CD4-positive, CD25-positive, alpha-beta regulatory T cell (primary cell): Measurements from ENCODE around the gene SORCS3. TPM values are rescaled to one million over a fixed set of nuclear protein-coding genes. Genes with fewer than 3 reads are reported as not detected.

Source experiments
- ATAC-seq, 2 donors: fragments of 150-1000 bp; cut with Tn5 transposase; one replicate each; pipeline ENCODE4 v1.10.0; 2021; ENCODE audit warnings: low read depth in 2 of 2, moderate number of reproducible peaks in 2 of 2, moderate library complexity in 1 of 2
- DNase-seq, 3 donors: peaks; one replicate each; pipeline versions ENCODE4 v3.0.0 to v3.0.0-alpha.2; 2012 to 2022; ENCODE audit warnings: mixed read lengths in 1 of 3
- H3K27ac ChIP-seq: one replicate; pipeline ENCODE4 v1.7.0; 2013; ENCODE audit warnings: mild to moderate bottlenecking, low read length; ENCODE audit not compliant: insufficient read depth, poor library complexity, severe bottlenecking
- H3K27me3 ChIP-seq: one replicate; pipeline ENCODE4 v1.7.0; 2013; ENCODE audit warnings: low read length; ENCODE audit not compliant: control insufficient read depth, insufficient read depth
- H3K36me3 ChIP-seq: one replicate; pipeline ENCODE4 v1.7.0; 2013; ENCODE audit warnings: mild to moderate bottlenecking, low read length, moderate library complexity; ENCODE audit not compliant: control insufficient read depth, insufficient read depth
- H3K4me1 ChIP-seq: 2 replicates; pipeline ENCODE4 v1.7.0; 2013; ENCODE audit warnings: mild to moderate bottlenecking, low read length; ENCODE audit not compliant: insufficient read depth, control insufficient read depth, poor library complexity, severe bottlenecking
- H3K4me3 ChIP-seq: one replicate; pipeline ENCODE4 v1.7.0; 2013; ENCODE audit warnings: low read depth, mild to moderate bottlenecking, low read length, moderate library complexity
- H3K9me3 ChIP-seq, 2 experiments: 1 replicate in 1 of 2; 2 replicates in 1 of 2; pipeline ENCODE4 v1.7.0; 2013; ENCODE audit warnings: low read length in 2 of 2, mild to moderate bottlenecking in 1 of 2, moderate library complexity in 1 of 2; ENCODE audit not compliant: control insufficient read depth in 2 of 2
- H3K27ac Mint-ChIP-seq, 3 donors: one replicate each; pipeline ENCODE4 v1.8.0; 2020 to 2022; ENCODE audit warnings: mild to moderate bottlenecking in 3 of 3, mixed read lengths in 3 of 3, moderate library complexity in 2 of 3
- H3K27me3 Mint-ChIP-seq: one replicate; pipeline ENCODE4 v1.8.0; 2022; ENCODE audit warnings: mild to moderate bottlenecking, mixed read lengths
- H3K36me3 Mint-ChIP-seq: one replicate; pipeline ENCODE4 v1.8.0; 2020; ENCODE audit warnings: mixed read lengths
- H3K4me1 Mint-ChIP-seq, 4 donors: one replicate each; pipeline ENCODE4 v1.8.0; 2020 to 2022; ENCODE audit warnings: mixed read lengths in 4 of 4, mild to moderate bottlenecking in 1 of 4
- H3K4me3 Mint-ChIP-seq, 4 donors: one replicate each; pipeline ENCODE4 v1.8.0; 2020 to 2022; ENCODE audit warnings: mild to moderate bottlenecking in 4 of 4, mixed read lengths in 4 of 4, moderate library complexity in 3 of 4
- H3K9me3 Mint-ChIP-seq, 7 donors: one replicate each; pipeline ENCODE4 v1.8.0; 2020 to 2022; ENCODE audit warnings: mixed read lengths in 7 of 7, mild to moderate bottlenecking in 3 of 7, moderate library complexity in 2 of 7
- polyA plus RNA-seq, 4 donors: library from polyadenylated mRNA; unstranded; fragments of 300-500 nt; fragmentation: Illumina TruSeq; gene quantifications; one replicate each; pipeline ENCODE4 v1.2.3, GENCODE V29; 2021
- total RNA-seq: library from RNA; stranded (reverse); gene quantifications from one replicate; pipeline ENCODE4 v1.2.3, GENCODE V29; 2022

SORCS3 gene
- total and polyA plus RNA-seq, 5 donors from 2014 or later: 0.35 TPM; not detected in 4

GRCh38 chr10:104834580-104834979 lies 193.5 kb downstream of the SORCS3 start:
- no peak overlapping the region for H3K4me3 ChIP-seq
- H3K9me3 Mint-ChIP-seq: peaks cover 0 to 3% (median 0%) of the 10 kb centered on the region in 7 donors
- H3K9me3 ChIP-seq: no peaks in the 10 kb centered on the region
- no peak overlapping the region for H3K4me3 Mint-ChIP-seq
- no peaks in the 10 kb centered on the region for H3K36me3 Mint-ChIP-seq
- H3K4me1 ChIP-seq: no peaks in the 10 kb centered on the region
- no peak for DNase-seq
- ATAC-seq: no peak
- H3K4me1 Mint-ChIP-seq: no peaks in the 10 kb centered on the region
- no peak overlapping the region for H3K27ac ChIP-seq
- H3K27me3 ChIP-seq: no peaks in the 10 kb centered on the region
- no peak overlapping the region for H3K27ac Mint-ChIP-seq
- no peaks in the 10 kb centered on the region for H3K27me3 Mint-ChIP-seq
- H3K36me3 ChIP-seq: no peaks in the 10 kb centered on the region

- Histone ChIP-seq H3K36me3 (no peaks in the 10 kb centered on the region), H3K9me3 (no peaks in the 10 kb centered on the region), H3K4me3 (no peak overlapping the region), H3K4me1 (no peaks in the 10 kb centered on the region), H3K27ac (no peak overlapping the region), H3K27me3 (no peaks in the 10 kb centered on the region)
- DNase-seq (no peak), ATAC-seq (no peak)
- Mint-ChIP-seq H3K27ac (no peak overlapping the region), H3K36me3 (no peaks in the 10 kb centered on the region), H3K4me3 (no peak overlapping the region), H3K4me1 (no peaks in the 10 kb centered on the region), H3K9me3 (peaks cover 0 to 4% (median 0%) of the 10 kb centered on the region in 7 donors), H3K27me3 (no peaks in the 10 kb centered on the region)
Measured at GRCh38 chr10:104835422-104835821, 194.3 kb downstream of the SORCS3 start.

GRCh38 chr10:104842704-104843103 lies 201.6 kb downstream of the SORCS3 start:
- peaks cover 0 to 5% (median 0%) of the 10 kb centered on the region in 7 donors for H3K9me3 Mint-ChIP-seq
- no peak for ATAC-seq
- DNase-seq: no peak
- Histone ChIP-seq H3K36me3 (no peaks in the 10 kb centered on the region), H3K9me3 (no peaks in the 10 kb centered on the region), H3K4me3 (no peak overlapping the region), H3K4me1 (no peaks in the 10 kb centered on the region), H3K27me3 (no peaks in the 10 kb centered on the region), H3K27ac (no peak overlapping the region)
- no peak overlapping the region for H3K4me3 Mint-ChIP-seq
- no peaks in the 10 kb centered on the region for H3K27me3 Mint-ChIP-seq
- H3K4me1 Mint-ChIP-seq: no peaks in the 10 kb centered on the region
- H3K27ac Mint-ChIP-seq: no peak overlapping the region
- no peaks in the 10 kb centered on the region for H3K36me3 Mint-ChIP-seq

- Histone ChIP-seq H3K4me1 (no peaks in the 10 kb centered on the region), H3K9me3 (no peaks in the 10 kb centered on the region), H3K27ac (no peak overlapping the region), H3K4me3 (no peak overlapping the region), H3K36me3 (no peaks in the 10 kb centered on the region), H3K27me3 (no peaks in the 10 kb centered on the region)
- no peaks in the 10 kb centered on the region for H3K36me3 Mint-ChIP-seq
- no peak overlapping the region for H3K4me3 Mint-ChIP-seq
- DNase-seq (no peak), ATAC-seq (no peak)
- H3K9me3 Mint-ChIP-seq: peaks cover 0 to 5% (median 0%) of the 10 kb centered on the region in 7 donors
- H3K27me3 Mint-ChIP-seq: no peaks in the 10 kb centered on the region
- no peak overlapping the region for H3K27ac Mint-ChIP-seq
- no peaks in the 10 kb centered on the region for H3K4me1 Mint-ChIP-seq
Measured at GRCh38 chr10:104844073-104844472, 203.0 kb downstream of the SORCS3 start.

GRCh38 chr10:104850023-104850422 lies 208.9 kb downstream of the SORCS3 start:
- H3K27ac Mint-ChIP-seq: no peak overlapping the region
- DNase-seq: no peak
- no peaks in the 10 kb centered on the region for H3K9me3 ChIP-seq
- no peak overlapping the region for H3K4me3 ChIP-seq
- H3K27me3 ChIP-seq: no peaks in the 10 kb centered on the region
- no peak for ATAC-seq
- no peaks in the 10 kb centered on the region for H3K36me3 ChIP-seq
- no peak overlapping the region for H3K4me3 Mint-ChIP-seq
- H3K27me3 Mint-ChIP-seq: peaks cover 4% of the 10 kb centered on the region
- H3K27ac ChIP-seq: no peak overlapping the region
- no peaks in the 10 kb centered on the region for H3K4me1 ChIP-seq
- peaks cover 0 to under 1% (median 0%) of the 10 kb centered on the region in 7 donors for H3K9me3 Mint-ChIP-seq
- no peaks in the 10 kb centered on the region for H3K36me3 Mint-ChIP-seq
- no peaks in the 10 kb centered on the region for H3K4me1 Mint-ChIP-seq

- H3K27me3 Mint-ChIP-seq: no peaks in the 10 kb centered on the region
- H3K36me3 Mint-ChIP-seq: no peaks in the 10 kb centered on the region
- H3K27me3 ChIP-seq: no peaks in the 10 kb centered on the region
Measured at GRCh38 chr10:104867966-104868598, 227.0 kb downstream of the SORCS3 start.

GRCh38 chr10:104872691-104873090 lies 231.6 kb downstream of the SORCS3 start:
- no peaks in the 10 kb centered on the region for H3K27me3 ChIP-seq
- no peaks in the 10 kb centered on the region for H3K36me3 ChIP-seq
- no peak for DNase-seq
- H3K36me3 Mint-ChIP-seq: no peaks in the 10 kb centered on the region
- peaks cover 0 to 1% (median 0%) of the 10 kb centered on the region in 7 donors for H3K9me3 Mint-ChIP-seq
- H3K4me1 ChIP-seq: no peaks in the 10 kb centered on the region
- H3K9me3 ChIP-seq: no peaks in the 10 kb centered on the region
- no peaks in the 10 kb centered on the region for H3K27me3 Mint-ChIP-seq
- no peak overlapping the region for H3K27ac Mint-ChIP-seq
- H3K4me1 Mint-ChIP-seq: no peaks in the 10 kb centered on the region
- ATAC-seq: no peak
- H3K4me3 ChIP-seq: no peak overlapping the region
- H3K27ac ChIP-seq: no peak overlapping the region
- H3K4me3 Mint-ChIP-seq: no peak overlapping the region

More at GRCh38 chr10:104867966-104868598, 227.0 kb downstream of the SORCS3 start:
- Histone ChIP-seq H3K9me3 (no peaks in the 10 kb centered on the region), H3K4me1 (no peaks in the 10 kb centered on the region), H3K36me3 (no peaks in the 10 kb centered on the region), H3K4me3 (no peak overlapping the region), H3K27ac (no peak overlapping the region)
- H3K27ac Mint-ChIP-seq: no peak overlapping the region
- no peak overlapping the region for H3K4me3 Mint-ChIP-seq
- DNase-seq: no peak
- H3K4me1 Mint-ChIP-seq: no peaks in the 10 kb centered on the region
- ATAC-seq: no peak
- H3K9me3 Mint-ChIP-seq: peaks cover 0 to 2% (median 0%) of the 10 kb centered on the region in 7 donors

GRCh38 chr10:104873161-104873560 lies 232.1 kb downstream of the SORCS3 start:
- no peaks in the 10 kb centered on the region for H3K4me1 ChIP-seq
- H3K4me3 ChIP-seq: no peak overlapping the region
- no peaks in the 10 kb centered on the region for H3K9me3 ChIP-seq
- Mint-ChIP-seq H3K27me3 (no peaks in the 10 kb centered on the region), H3K27ac (no peak overlapping the region), H3K36me3 (no peaks in the 10 kb centered on the region), H3K4me1 (no peaks in the 10 kb centered on the region), H3K4me3 (no peak overlapping the region), H3K9me3 (peaks cover 0 to 1% (median 0%) of the 10 kb centered on the region in 7 donors)
- no peak overlapping the region for H3K27ac ChIP-seq
- DNase-seq (no peak), ATAC-seq (no peak)
- no peaks in the 10 kb centered on the region for H3K27me3 ChIP-seq
- H3K36me3 ChIP-seq: no peaks in the 10 kb centered on the region
